Stimulated activated naive CD8-positive, alpha-beta T cell treated with anti-CD3 and anti-CD28 coated beads, Interleukin-15, Interleukin-2, amounts not matched to agents 100 ng/mL and 50 ng/mL, for 24 hours (primary cell): Measurements from ENCODE around the gene NR3C1.

Experiments used
- H3K27ac Mint-ChIP-seq: one replicate; pipeline ENCODE4 v1.8.0; 2021; ENCODE audit warnings: mild to moderate bottlenecking, mixed read lengths
- H3K27me3 Mint-ChIP-seq: one replicate; pipeline ENCODE4 v1.8.0; 2021; ENCODE audit warnings: mixed read lengths
- H3K36me3 Mint-ChIP-seq: one replicate; pipeline ENCODE4 v1.8.0; 2021; ENCODE audit warnings: low read depth, mixed read lengths
- H3K4me1 Mint-ChIP-seq: one replicate; pipeline ENCODE4 v1.8.0; 2021; ENCODE audit warnings: low read depth, mixed read lengths
- H3K4me3 Mint-ChIP-seq: one replicate; pipeline ENCODE4 v1.8.0; 2021; ENCODE audit warnings: mild to moderate bottlenecking, mixed read lengths
- H3K9me3 Mint-ChIP-seq: one replicate; pipeline ENCODE4 v1.8.0; 2021; ENCODE audit warnings: mixed read lengths

Gene NR3C1

GRCh38 chr5:143234162-143234842 lies 169.2 kb downstream of the NR3C1 start:
- Mint-ChIP-seq H3K27ac (no peak overlapping the region), H3K36me3 (no peaks in the 10 kb centered on the region), H3K4me1 (peaks cover 21% of the 10 kb centered on the region), H3K4me3 (no peak overlapping the region), H3K9me3 (no peaks in the 10 kb centered on the region), H3K27me3 (no peaks in the 10 kb centered on the region)

- Mint-ChIP-seq H3K4me1 (peaks cover 33% of the 10 kb centered on the region), H3K27me3 (no peaks in the 10 kb centered on the region), H3K36me3 (no peaks in the 10 kb centered on the region), H3K9me3 (no peaks in the 10 kb centered on the region), H3K4me3 (no peak overlapping the region), H3K27ac (no peak overlapping the region)
Measured at GRCh38 chr5:143233031-143233430, 170.5 kb downstream of the NR3C1 start.

- H3K36me3 Mint-ChIP-seq = no peaks in the 10 kb centered on the region
- H3K4me1 Mint-ChIP-seq = peaks cover 41% of the 10 kb centered on the region
- H3K27ac Mint-ChIP-seq = no peak overlapping the region
- no peaks in the 10 kb centered on the region for H3K9me3 Mint-ChIP-seq
- no peaks in the 10 kb centered on the region for H3K27me3 Mint-ChIP-seq
- H3K4me3 Mint-ChIP-seq = no peak overlapping the region
Measured at GRCh38 chr5:143231973-143232812, 171.3 kb downstream of the NR3C1 start.

GRCh38 chr5:143231416-143231815 lies 172.1 kb downstream of the NR3C1 start:
- H3K9me3 Mint-ChIP-seq = no peaks in the 10 kb centered on the region
- no peak overlapping the region for H3K27ac Mint-ChIP-seq
- no peaks in the 10 kb centered on the region for H3K36me3 Mint-ChIP-seq
- no peaks in the 10 kb centered on the region for H3K27me3 Mint-ChIP-seq
- H3K4me1 Mint-ChIP-seq = peaks cover 41% of the 10 kb centered on the region
- H3K4me3 Mint-ChIP-seq = no peak overlapping the region

GRCh38 chr5:143230676-143230996 lies 172.8 kb downstream of the NR3C1 start:
- Mint-ChIP-seq H3K4me3 (no peak overlapping the region), H3K27ac (peak overlapping the region; percentile 91), H3K9me3 (no peaks in the 10 kb centered on the region), H3K4me1 (peaks cover 41% of the 10 kb centered on the region), H3K27me3 (no peaks in the 10 kb centered on the region), H3K36me3 (no peaks in the 10 kb centered on the region)

- Mint-ChIP-seq H3K4me3 (peak overlapping the region; percentile 76), H3K27me3 (no peaks in the 10 kb centered on the region), H3K4me1 (peaks cover 41% of the 10 kb centered on the region), H3K27ac (peak overlapping the region; percentile 91), H3K9me3 (no peaks in the 10 kb centered on the region), H3K36me3 (no peaks in the 10 kb centered on the region)
Measured at GRCh38 chr5:143229896-143230675, 173.4 kb downstream of the NR3C1 start.

GRCh38 chr5:143229426-143229895 lies 174.0 kb downstream of the NR3C1 start:
- no peaks in the 10 kb centered on the region for H3K27me3 Mint-ChIP-seq
- no peaks in the 10 kb centered on the region for H3K36me3 Mint-ChIP-seq
- H3K4me1 Mint-ChIP-seq = peaks cover 41% of the 10 kb centered on the region
- no peaks in the 10 kb centered on the region for H3K9me3 Mint-ChIP-seq
- peak overlapping the region; percentile 76 for H3K4me3 Mint-ChIP-seq
- peak overlapping the region; percentile 91 for H3K27ac Mint-ChIP-seq

GRCh38 chr5:143228597-143229293 lies 174.7 kb downstream of the NR3C1 start:
- Mint-ChIP-seq H3K27ac (peak overlapping the region; percentile 91), H3K4me1 (peaks cover 47% of the 10 kb centered on the region), H3K4me3 (peak overlapping the region; percentile 76), H3K9me3 (no peaks in the 10 kb centered on the region), H3K27me3 (no peaks in the 10 kb centered on the region), H3K36me3 (peaks cover 6% of the 10 kb centered on the region)
